WTC11 (cell line): ENCODE results near the gene WWOX. TPM values are rescaled to one million over a fixed set of nuclear protein-coding genes. Genes with fewer than 3 reads are reported as not detected.

Source experiments
- ATAC-seq: fragments of 200-7000 bp; cut with Tn5 transposase; 2 replicates; pipeline ENCODE4 v1.10.0; 2021; ENCODE audit warnings: mild to moderate bottlenecking, moderate library complexity
- CTCF ChIA-PET: fragments of 300-600 bp; sonication (Branson Sonifier 250); formaldehyde crosslinking; loops from one replicate; lab custom pipeline; 2021; ENCODE audit warnings: antibody characterized with exemption; lab: Charles Lee
- POLR2A ChIA-PET: fragments of 350-600 bp; sonication (Branson Sonifier 250); formaldehyde crosslinking; loops from one replicate; lab custom pipeline; 2021; ENCODE audit warnings: antibody characterized with exemption; lab: Charles Lee
- DNase-seq: peaks from one replicate; pipeline ENCODE4 v3.0.0; 2021; ENCODE audit warnings: low spot score
- H3K27ac Mint-ChIP-seq: 2 replicates; pipeline ENCODE4 v1.8.0; 2021; ENCODE audit warnings: mixed read lengths
- H3K27me3 Mint-ChIP-seq: 2 replicates; pipeline ENCODE4 v1.8.0; 2021; ENCODE audit warnings: low read depth, mild to moderate bottlenecking, moderate library complexity, mixed read lengths
- H3K36me3 Mint-ChIP-seq: 2 replicates; pipeline ENCODE4 v1.8.0; 2021; ENCODE audit warnings: mixed read lengths
- H3K4me1 Mint-ChIP-seq: 2 replicates; pipeline ENCODE4 v1.8.0; 2022; ENCODE audit warnings: mixed read lengths
- H3K4me3 Mint-ChIP-seq: 2 replicates; pipeline ENCODE4 v1.8.0; 2021; ENCODE audit warnings: mild to moderate bottlenecking, moderate library complexity, mixed read lengths
- H3K9me3 Mint-ChIP-seq: 2 replicates; pipeline ENCODE4 v1.8.0; 2021; ENCODE audit warnings: mixed read lengths
- CREM ChIP-seq: sonication (generic); formaldehyde crosslinking; IDR thresholded peaks from 2 replicates; pipeline ENCODE4 v1.8.1; 2022; ENCODE audit warnings: mild to moderate bottlenecking, missing genetic modification reagents, moderate library complexity
- ESRRA ChIP-seq: sonication (generic); formaldehyde crosslinking; IDR thresholded peaks from 2 replicates; pipeline ENCODE4 v1.8.1; 2022; ENCODE audit warnings: mild to moderate bottlenecking, missing genetic modification reagents, borderline replicate concordance
- JUN ChIP-seq: sonication (generic); formaldehyde crosslinking; IDR thresholded peaks from 2 replicates; pipeline ENCODE4 v1.8.0; 2023; ENCODE audit warnings: mild to moderate bottlenecking, missing genetic modification reagents
- MYBL2 ChIP-seq: sonication (generic); formaldehyde crosslinking; IDR thresholded peaks from 2 replicates; pipeline ENCODE4 v1.8.1; 2023; ENCODE audit warnings: mild to moderate bottlenecking, moderate library complexity, missing genetic modification reagents
- NFATC4 ChIP-seq: fragments of 250-450 bp; sonication (Bioruptor Pico); IDR thresholded peaks from 2 replicates; pipeline ENCODE4 v1.9.0; 2021; ENCODE audit warnings: mild to moderate bottlenecking
- NFYB ChIP-seq: sonication (generic); formaldehyde crosslinking; conservative IDR thresholded peaks from 2 replicates; pipeline ENCODE4 v1.8.0; 2022; ENCODE audit warnings: low read depth, missing genetic modification reagents
- PRRX2 ChIP-seq: fragments of 250-450 bp; sonication (Bioruptor Pico); IDR thresholded peaks from 2 replicates; pipeline ENCODE4 v1.8.0; 2021; ENCODE audit warnings: mild to moderate bottlenecking
- RELA ChIP-seq: sonication (generic); formaldehyde crosslinking; IDR thresholded peaks from 2 replicates; pipeline ENCODE4 v1.8.1; 2022; ENCODE audit warnings: missing genetic modification reagents, mild to moderate bottlenecking, borderline replicate concordance
- SOX15 ChIP-seq: fragments of 250-450 bp; sonication (Bioruptor Pico); IDR thresholded peaks from 2 replicates; pipeline ENCODE4 v1.9.0; 2021; ENCODE audit warnings: mild to moderate bottlenecking
- ZBTB21 ChIP-seq: sonication (generic); formaldehyde crosslinking; IDR thresholded peaks from 2 replicates; pipeline ENCODE4 v1.8.1; 2023; ENCODE audit warnings: mild to moderate bottlenecking, missing genetic modification reagents, borderline replicate concordance
- ZNF138 ChIP-seq: sonication (generic); formaldehyde crosslinking; conservative IDR thresholded peaks from 2 replicates; pipeline ENCODE4 v1.8.1; 2022; ENCODE audit warnings: mild to moderate bottlenecking, moderate library complexity, missing genetic modification reagents
- ZNF219 ChIP-seq: sonication (generic); formaldehyde crosslinking; IDR thresholded peaks from 2 replicates; pipeline ENCODE4 v1.8.0; 2023; ENCODE audit warnings: missing genetic modification reagents, mild to moderate bottlenecking, borderline replicate concordance
- total RNA-seq: library from RNA; stranded (reverse); gene quantifications from 3 replicates; pipeline ENCODE4 v1.2.3, GENCODE V29; 2021
- TF ChIP-seq, protein P1 (sequence below): sonication (generic); formaldehyde crosslinking; IDR thresholded peaks from 2 replicates; pipeline ENCODE4 v1.8.1; 2023; ENCODE audit warnings: mild to moderate bottlenecking, missing genetic modification reagents, moderate library complexity
- TF ChIP-seq, protein P2 (sequence below): sonication (generic); formaldehyde crosslinking; IDR thresholded peaks from 2 replicates; pipeline ENCODE4 v1.8.0; 2022; ENCODE audit warnings: mild to moderate bottlenecking, missing genetic modification reagents
- TF ChIP-seq, protein P3 (sequence below): sonication (generic); formaldehyde crosslinking; IDR thresholded peaks from 2 replicates; pipeline ENCODE4 v1.8.1; 2023; ENCODE audit warnings: mild to moderate bottlenecking, missing genetic modification reagents
- TF ChIP-seq, protein P4 (sequence below): sonication (generic); formaldehyde crosslinking; IDR thresholded peaks from 2 replicates; pipeline ENCODE4 v1.8.1; 2023; ENCODE audit warnings: mild to moderate bottlenecking, missing genetic modification reagents
- TF ChIP-seq, protein P5 (sequence below): sonication (generic); formaldehyde crosslinking; IDR thresholded peaks from 2 replicates; pipeline ENCODE4 v1.8.0; 2023; ENCODE audit warnings: mild to moderate bottlenecking, missing genetic modification reagents
- TF ChIP-seq, protein P6 (sequence below): fragments of 250-450 bp; sonication (Bioruptor Pico); IDR thresholded peaks from 2 replicates; pipeline ENCODE4 v1.9.0; 2021; ENCODE audit warnings: mild to moderate bottlenecking, borderline replicate concordance
- TF ChIP-seq, protein P7 (sequence below): fragments of 250-450 bp; sonication (Bioruptor Pico); conservative IDR thresholded peaks from 2 replicates; pipeline ENCODE4 v1.9.0; 2021; ENCODE audit warnings: mild to moderate bottlenecking

The WWOX gene
- total RNA-seq, 1 experiment from 2014 or later, result 15.7 TPM

DNA sequence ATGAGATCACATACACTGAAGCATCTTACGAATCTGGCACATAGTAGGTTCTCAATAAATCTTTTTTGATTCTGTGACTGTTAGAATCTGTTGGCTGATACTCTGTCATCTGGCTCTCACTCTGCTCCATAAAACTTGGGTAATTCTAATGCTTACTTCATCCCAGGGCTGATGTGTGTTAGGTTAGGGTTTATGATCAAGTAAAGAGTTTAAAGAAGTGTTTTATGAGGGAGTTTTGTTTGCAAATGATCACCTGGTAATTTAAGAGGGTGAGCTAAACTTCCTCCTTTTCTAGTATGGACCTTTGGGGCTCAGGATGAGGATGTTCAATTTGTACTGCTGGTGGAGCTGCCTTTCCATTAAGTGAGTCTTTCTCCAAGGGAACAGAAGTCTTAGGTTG is 364.1 kb downstream of the WWOX start:
- CTCF ChIA-PET, result no interaction called here
- no peak for DNase-seq
- Mint-ChIP-seq H3K27me3 (no peaks in the 10 kb centered on the region), H3K27ac (no peak overlapping the region), H3K9me3 (peaks cover 19% of the 10 kb centered on the region), H3K36me3 (peaks cover 8% of the 10 kb centered on the region), H3K4me1 (peaks cover 12% of the 10 kb centered on the region), H3K4me3 (no peak overlapping the region)
- no peak for ATAC-seq
- POLR2A ChIA-PET, result no interaction called here
- TF ChIP-seq ESRRA (CRISPR knock-in tag) (no peak), NFATC4 (CRISPR knock-in tag) (no peak), RELA (CRISPR knock-in tag) (no peak), CREM (CRISPR knock-in tag) (no peak), ZBTB21 (CRISPR knock-in tag) (no peak), ZNF219 (CRISPR knock-in tag) (no peak), PRRX2 (CRISPR knock-in tag) (no peak), SOX15 (CRISPR knock-in tag) (no peak), NFYB (CRISPR knock-in tag) (no peak), JUN (no peak), MYBL2 (CRISPR knock-in tag) (no peak), ZNF138 (no peak)
- TF ChIP-seq, protein P1, sequence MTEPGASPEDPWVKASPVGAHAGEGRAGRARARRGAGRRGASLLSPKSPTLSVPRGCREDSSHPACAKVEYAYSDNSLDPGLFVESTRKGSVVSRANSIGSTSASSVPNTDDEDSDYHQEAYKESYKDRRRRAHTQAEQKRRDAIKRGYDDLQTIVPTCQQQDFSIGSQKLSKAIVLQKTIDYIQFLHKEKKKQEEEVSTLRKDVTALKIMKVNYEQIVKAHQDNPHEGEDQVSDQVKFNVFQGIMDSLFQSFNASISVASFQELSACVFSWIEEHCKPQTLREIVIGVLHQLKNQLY (CRISPR knock-in tag), result no peak
- TF ChIP-seq, protein P2, sequence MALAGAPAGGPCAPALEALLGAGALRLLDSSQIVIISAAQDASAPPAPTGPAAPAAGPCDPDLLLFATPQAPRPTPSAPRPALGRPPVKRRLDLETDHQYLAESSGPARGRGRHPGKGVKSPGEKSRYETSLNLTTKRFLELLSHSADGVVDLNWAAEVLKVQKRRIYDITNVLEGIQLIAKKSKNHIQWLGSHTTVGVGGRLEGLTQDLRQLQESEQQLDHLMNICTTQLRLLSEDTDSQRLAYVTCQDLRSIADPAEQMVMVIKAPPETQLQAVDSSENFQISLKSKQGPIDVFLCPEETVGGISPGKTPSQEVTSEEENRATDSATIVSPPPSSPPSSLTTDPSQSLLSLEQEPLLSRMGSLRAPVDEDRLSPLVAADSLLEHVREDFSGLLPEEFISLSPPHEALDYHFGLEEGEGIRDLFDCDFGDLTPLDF (CRISPR knock-in tag), result no peak
- TF ChIP-seq, protein P3, sequence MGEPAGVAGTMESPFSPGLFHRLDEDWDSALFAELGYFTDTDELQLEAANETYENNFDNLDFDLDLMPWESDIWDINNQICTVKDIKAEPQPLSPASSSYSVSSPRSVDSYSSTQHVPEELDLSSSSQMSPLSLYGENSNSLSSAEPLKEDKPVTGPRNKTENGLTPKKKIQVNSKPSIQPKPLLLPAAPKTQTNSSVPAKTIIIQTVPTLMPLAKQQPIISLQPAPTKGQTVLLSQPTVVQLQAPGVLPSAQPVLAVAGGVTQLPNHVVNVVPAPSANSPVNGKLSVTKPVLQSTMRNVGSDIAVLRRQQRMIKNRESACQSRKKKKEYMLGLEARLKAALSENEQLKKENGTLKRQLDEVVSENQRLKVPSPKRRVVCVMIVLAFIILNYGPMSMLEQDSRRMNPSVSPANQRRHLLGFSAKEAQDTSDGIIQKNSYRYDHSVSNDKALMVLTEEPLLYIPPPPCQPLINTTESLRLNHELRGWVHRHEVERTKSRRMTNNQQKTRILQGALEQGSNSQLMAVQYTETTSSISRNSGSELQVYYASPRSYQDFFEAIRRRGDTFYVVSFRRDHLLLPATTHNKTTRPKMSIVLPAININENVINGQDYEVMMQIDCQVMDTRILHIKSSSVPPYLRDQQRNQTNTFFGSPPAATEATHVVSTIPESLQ (CRISPR knock-in tag), result no peak
- TF ChIP-seq, protein P4, sequence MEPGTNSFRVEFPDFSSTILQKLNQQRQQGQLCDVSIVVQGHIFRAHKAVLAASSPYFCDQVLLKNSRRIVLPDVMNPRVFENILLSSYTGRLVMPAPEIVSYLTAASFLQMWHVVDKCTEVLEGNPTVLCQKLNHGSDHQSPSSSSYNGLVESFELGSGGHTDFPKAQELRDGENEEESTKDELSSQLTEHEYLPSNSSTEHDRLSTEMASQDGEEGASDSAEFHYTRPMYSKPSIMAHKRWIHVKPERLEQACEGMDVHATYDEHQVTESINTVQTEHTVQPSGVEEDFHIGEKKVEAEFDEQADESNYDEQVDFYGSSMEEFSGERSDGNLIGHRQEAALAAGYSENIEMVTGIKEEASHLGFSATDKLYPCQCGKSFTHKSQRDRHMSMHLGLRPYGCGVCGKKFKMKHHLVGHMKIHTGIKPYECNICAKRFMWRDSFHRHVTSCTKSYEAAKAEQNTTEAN (CRISPR knock-in tag), result no peak
- TF ChIP-seq, protein P5, sequence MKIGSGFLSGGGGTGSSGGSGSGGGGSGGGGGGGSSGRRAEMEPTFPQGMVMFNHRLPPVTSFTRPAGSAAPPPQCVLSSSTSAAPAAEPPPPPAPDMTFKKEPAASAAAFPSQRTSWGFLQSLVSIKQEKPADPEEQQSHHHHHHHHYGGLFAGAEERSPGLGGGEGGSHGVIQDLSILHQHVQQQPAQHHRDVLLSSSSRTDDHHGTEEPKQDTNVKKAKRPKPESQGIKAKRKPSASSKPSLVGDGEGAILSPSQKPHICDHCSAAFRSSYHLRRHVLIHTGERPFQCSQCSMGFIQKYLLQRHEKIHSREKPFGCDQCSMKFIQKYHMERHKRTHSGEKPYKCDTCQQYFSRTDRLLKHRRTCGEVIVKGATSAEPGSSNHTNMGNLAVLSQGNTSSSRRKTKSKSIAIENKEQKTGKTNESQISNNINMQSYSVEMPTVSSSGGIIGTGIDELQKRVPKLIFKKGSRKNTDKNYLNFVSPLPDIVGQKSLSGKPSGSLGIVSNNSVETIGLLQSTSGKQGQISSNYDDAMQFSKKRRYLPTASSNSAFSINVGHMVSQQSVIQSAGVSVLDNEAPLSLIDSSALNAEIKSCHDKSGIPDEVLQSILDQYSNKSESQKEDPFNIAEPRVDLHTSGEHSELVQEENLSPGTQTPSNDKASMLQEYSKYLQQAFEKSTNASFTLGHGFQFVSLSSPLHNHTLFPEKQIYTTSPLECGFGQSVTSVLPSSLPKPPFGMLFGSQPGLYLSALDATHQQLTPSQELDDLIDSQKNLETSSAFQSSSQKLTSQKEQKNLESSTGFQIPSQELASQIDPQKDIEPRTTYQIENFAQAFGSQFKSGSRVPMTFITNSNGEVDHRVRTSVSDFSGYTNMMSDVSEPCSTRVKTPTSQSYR (CRISPR knock-in tag), result no peak
- TF ChIP-seq, protein P6, sequence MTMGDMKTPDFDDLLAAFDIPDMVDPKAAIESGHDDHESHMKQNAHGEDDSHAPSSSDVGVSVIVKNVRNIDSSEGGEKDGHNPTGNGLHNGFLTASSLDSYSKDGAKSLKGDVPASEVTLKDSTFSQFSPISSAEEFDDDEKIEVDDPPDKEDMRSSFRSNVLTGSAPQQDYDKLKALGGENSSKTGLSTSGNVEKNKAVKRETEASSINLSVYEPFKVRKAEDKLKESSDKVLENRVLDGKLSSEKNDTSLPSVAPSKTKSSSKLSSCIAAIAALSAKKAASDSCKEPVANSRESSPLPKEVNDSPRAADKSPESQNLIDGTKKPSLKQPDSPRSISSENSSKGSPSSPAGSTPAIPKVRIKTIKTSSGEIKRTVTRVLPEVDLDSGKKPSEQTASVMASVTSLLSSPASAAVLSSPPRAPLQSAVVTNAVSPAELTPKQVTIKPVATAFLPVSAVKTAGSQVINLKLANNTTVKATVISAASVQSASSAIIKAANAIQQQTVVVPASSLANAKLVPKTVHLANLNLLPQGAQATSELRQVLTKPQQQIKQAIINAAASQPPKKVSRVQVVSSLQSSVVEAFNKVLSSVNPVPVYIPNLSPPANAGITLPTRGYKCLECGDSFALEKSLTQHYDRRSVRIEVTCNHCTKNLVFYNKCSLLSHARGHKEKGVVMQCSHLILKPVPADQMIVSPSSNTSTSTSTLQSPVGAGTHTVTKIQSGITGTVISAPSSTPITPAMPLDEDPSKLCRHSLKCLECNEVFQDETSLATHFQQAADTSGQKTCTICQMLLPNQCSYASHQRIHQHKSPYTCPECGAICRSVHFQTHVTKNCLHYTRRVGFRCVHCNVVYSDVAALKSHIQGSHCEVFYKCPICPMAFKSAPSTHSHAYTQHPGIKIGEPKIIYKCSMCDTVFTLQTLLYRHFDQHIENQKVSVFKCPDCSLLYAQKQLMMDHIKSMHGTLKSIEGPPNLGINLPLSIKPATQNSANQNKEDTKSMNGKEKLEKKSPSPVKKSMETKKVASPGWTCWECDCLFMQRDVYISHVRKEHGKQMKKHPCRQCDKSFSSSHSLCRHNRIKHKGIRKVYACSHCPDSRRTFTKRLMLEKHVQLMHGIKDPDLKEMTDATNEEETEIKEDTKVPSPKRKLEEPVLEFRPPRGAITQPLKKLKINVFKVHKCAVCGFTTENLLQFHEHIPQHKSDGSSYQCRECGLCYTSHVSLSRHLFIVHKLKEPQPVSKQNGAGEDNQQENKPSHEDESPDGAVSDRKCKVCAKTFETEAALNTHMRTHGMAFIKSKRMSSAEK (CRISPR knock-in tag), result no peak
- TF ChIP-seq, protein P7, sequence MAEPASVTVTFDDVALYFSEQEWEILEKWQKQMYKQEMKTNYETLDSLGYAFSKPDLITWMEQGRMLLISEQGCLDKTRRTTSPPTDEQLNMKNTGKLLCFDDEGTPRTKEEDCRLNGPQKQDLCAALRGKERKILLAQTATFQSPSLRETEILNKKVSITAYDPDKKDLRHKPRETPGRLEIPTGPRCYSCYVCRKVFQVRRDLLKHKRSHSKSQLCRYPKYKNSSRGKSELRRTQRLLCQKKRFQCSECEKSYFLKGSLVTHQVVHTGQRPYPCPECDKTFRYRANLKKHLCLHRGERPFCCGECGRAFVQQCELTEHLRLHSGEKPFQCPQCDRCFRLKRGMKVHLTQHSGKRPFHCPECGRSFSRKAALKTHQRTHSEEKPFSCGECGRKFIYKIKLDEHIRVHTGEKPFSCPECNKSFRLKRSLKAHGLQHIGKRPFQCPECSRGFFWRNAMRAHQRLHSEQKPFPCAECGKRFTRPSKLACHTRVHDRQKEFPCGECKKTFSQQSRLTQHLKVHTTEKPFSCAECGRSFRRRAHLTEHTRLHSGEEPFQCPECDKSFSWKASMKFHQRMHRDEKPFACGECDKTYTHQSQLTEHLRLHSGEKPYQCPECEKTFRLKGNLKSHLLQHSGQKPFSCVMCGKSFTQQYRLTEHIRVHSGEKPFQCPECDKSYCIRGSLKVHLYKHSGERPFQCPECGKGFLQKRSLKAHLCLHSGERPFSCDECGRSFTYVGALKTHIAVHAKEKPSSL (CRISPR knock-in tag), result no peak
- TF ChIP-seq, all 79 proteins: peak for 0
